Measurements from ENCODE around the gene DIAPH3. TPM values are rescaled to one million over a fixed set of nuclear protein-coding genes. Genes with fewer than 3 reads are reported as not detected.

The DIAPH3 gene
- total and polyA plus RNA-seq, 2 of the 4 experiments (the other 2 are of a cell fraction): 8.9 to 9.3 TPM

GRCh38 chr13:59623206-59623915 lies 540.4 kb downstream of the DIAPH3 start:
- Histone ChIP-seq H3K4ac (ENCODE audit: low read depth, low read length) (no peak overlapping the region), H2BK15ac (ENCODE audit: low read depth, low read length) (no peak overlapping the region), H2AK9ac (replicated peaks; ENCODE audit: low read depth, low read length, poor library complexity) (no peak overlapping the region), H3K9ac (ENCODE audit: low read depth, low read length) (no peak overlapping the region), H3K9me3 (ENCODE audit: control insufficient read depth, insufficient read depth, low read length) (no peaks in the 10 kb centered on the region), H3K27me3 (ENCODE audit: control insufficient read depth, insufficient read depth, low read length) (peaks cover 3% of the 10 kb centered on the region; the same call in 1 of the 2 replicates), H2BK120ac (ENCODE audit: low read depth, low read length) (no peak overlapping the region), H4K8ac (ENCODE audit: low read depth in 2 of 2, low read length in 2 of 2) (no peak overlapping the region), H3K9me1 (ENCODE audit: insufficient read depth, low read length) (no peaks in the 10 kb centered on the region), H2AK5ac (ENCODE audit: low read depth, low read length) (no peak overlapping the region), H2AFZ (replicated peaks; ENCODE audit: low read length, poor library complexity) (no peak overlapping the region), H3K4me1 (ENCODE audit: control insufficient read depth, insufficient read depth, low read length) (no peaks in the 10 kb centered on the region), H2BK5ac (ENCODE audit: low read depth, low read length, poor library complexity, severe bottlenecking) (no peak overlapping the region), H4K20me1 (ENCODE audit: insufficient read depth, low read length) (no peaks in the 10 kb centered on the region), H3K79me1 (ENCODE audit: low read depth in 1 of 2, low read length in 2 of 2) (no peaks in the 10 kb centered on the region), H3K4me3 (ENCODE audit: insufficient read depth, low read depth, low read length) (no peak overlapping the region), H3K14ac (replicated peaks; ENCODE audit: low read depth, low read length) (no peak overlapping the region), H3K23ac (ENCODE audit: low read depth, low read length) (no peak overlapping the region), H4K5ac (ENCODE audit: low read depth, low read length) (no peak overlapping the region), H4K91ac (ENCODE audit: insufficient read depth, low read depth, low read length) (no peak overlapping the region), H3K56ac (ENCODE audit: extremely low read depth, insufficient read depth, low read length) (no peak overlapping the region), H3K27ac (ENCODE audit: insufficient read depth, low read length) (no peak overlapping the region), H3K18ac (ENCODE audit: low read depth, low read length) (no peak overlapping the region), H3K36me3 (ENCODE audit: control insufficient read depth, insufficient read depth, low read length) (no peaks in the 10 kb centered on the region), H2BK20ac (ENCODE audit: low read depth, low read length) (no peak overlapping the region), H3K4me2 (ENCODE audit: low read depth, low read length) (no peak overlapping the region)
- intact Hi-C loops (cut with micrococcal nuclease) (no loop called here), dilution Hi-C loops (cut with HindIII; ENCODE audit: low sequenced_read_pairs, unreplicated experiment) (no loop called here), in situ Hi-C loops (cut with MboI; ENCODE audit: low sequenced_read_pairs) (no loop called here)
- DNase-seq (no peak), ATAC-seq (ENCODE audit: low read depth) (no peak)
- CTCF ChIA-PET: no interaction called here
- BruUV-seq (replicated peaks): no TSS peak
- no peak for TF ChIP-seq POLR2A (IDR thresholded peaks at IDR 0.05; ENCODE audit: low read depth, low read length)
- no peak for TF ChIP-seq NFE2L2 (IDR thresholded peaks at IDR 0.05; ENCODE audit: low read depth, low read length)
- no peak for TF ChIP-seq FOS (IDR thresholded peaks at IDR 0.05; ENCODE audit: low read depth, low read length)
- TF ChIP-seq, protein P1, sequence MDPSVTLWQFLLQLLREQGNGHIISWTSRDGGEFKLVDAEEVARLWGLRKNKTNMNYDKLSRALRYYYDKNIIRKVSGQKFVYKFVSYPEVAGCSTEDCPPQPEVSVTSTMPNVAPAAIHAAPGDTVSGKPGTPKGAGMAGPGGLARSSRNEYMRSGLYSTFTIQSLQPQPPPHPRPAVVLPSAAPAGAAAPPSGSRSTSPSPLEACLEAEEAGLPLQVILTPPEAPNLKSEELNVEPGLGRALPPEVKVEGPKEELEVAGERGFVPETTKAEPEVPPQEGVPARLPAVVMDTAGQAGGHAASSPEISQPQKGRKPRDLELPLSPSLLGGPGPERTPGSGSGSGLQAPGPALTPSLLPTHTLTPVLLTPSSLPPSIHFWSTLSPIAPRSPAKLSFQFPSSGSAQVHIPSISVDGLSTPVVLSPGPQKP (IDR thresholded peaks at IDR 0.05; ENCODE audit: borderline replicate concordance, low read depth, low read length): no peak
- TF ChIP-seq SMC3 (IDR thresholded peaks at IDR 0.05; ENCODE audit: low read depth, low read length): no peak
- no peak for TF ChIP-seq CEBPB (IDR thresholded peaks at IDR 0.05; ENCODE audit: low read depth, low read length)
- TF ChIP-seq MAZ (IDR thresholded peaks at IDR 0.05; ENCODE audit: borderline replicate concordance, low read depth, low read length): no peak
- WGBS, 2 experiments (ENCODE audit: extremely low coverage in 2 of 2, insufficient read length in 1 of 2): no CpG with 5 or more reads among the region's 4 CpGs
- POLR2A ChIA-PET (ENCODE audit: unreplicated experiment): interaction anchor here (0.6 kb wide), 1 partner anchor 646 kb away, joined by 5 read pairs; no protein-coding TSS in a partner anchor
